Activated CD4-positive, alpha-beta T cell treated with anti-CD3 and anti-CD28 coated beads for 1 hour (primary cell): ENCODE measurements around the gene ERBB4.

Experiments
- DNase-seq: peaks from one replicate; pipeline ENCODE4 v3.0.0-alpha.2; 2020

ERBB4 gene

DNA sequence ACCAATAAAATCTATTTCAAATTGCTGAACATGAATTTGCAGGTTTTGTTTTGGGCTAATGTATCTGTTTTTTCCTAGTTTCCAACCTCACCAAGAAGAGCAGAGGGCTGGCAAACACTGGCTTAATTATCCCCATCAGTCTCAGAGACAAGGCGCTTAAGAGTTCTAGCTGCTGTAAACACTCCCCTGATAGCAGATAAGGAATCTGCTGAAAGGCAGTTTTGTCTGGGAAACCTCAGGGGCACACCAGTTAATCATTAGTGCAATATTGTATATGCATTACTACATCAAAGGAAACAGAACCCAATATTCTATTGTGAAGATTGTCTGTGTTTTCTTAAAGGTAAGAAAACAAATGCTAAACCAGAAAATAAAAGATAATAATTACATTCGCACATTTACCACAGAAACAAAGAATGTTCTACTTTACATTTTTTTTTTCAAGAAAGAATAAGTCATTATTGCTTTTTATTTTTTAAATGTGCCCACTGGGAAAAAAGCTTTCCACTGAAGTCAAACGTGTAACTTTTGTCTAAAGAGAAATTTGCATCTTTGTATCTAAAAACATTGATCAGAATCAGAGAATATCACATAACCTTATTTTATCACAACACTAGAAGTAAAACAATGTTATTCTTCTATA is 179.1 kb downstream of the ERBB4 start:
- no peak for DNase-seq

DNA sequence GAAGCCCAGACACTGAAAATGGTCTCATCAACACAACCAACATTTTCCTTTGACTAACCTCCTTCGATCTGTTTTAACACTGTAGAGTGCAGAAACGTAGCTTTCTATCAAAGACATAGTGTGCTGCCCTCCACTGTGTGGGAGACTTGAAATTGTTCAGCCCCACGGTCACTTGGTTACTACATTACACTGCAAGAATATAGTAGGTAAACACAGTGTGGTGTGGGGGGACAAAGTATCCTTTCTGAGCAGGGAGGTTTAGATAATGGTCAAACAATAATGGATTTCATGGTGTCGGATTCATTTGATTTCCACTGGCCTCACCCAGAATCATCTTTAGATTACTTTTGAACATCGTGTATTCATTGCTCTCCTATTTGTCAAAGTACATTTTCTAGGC is 181.0 kb downstream of the ERBB4 start:
- no peak for DNase-seq

GRCh38 chr2:212354382-212354781 is 184.2 kb downstream of the ERBB4 start:
- DNase-seq, result no peak

DNA sequence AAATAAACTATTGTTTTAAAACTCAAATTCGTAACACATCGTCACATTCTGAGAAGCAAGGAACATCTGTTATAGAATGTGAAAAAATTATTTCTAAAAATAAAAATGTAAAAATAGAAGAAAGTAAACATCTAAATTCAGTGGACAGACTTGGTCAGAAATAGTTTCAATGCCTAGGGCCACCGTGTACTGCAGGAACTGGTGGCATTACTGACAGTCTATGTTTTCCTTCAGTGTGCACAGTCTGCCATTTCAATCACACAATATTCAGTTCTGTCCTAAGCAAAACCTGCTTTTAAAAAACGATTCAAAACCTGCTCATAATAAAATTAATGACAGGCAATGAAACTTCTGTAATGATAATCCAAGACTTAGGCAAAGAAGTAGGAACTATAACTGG is 190.1 kb downstream of the ERBB4 start:
- DNase-seq, result no peak

- DNase-seq, result no peak
Observed at GRCh38 chr2:212346865-212347264, 191.7 kb downstream of the ERBB4 start.

DNA sequence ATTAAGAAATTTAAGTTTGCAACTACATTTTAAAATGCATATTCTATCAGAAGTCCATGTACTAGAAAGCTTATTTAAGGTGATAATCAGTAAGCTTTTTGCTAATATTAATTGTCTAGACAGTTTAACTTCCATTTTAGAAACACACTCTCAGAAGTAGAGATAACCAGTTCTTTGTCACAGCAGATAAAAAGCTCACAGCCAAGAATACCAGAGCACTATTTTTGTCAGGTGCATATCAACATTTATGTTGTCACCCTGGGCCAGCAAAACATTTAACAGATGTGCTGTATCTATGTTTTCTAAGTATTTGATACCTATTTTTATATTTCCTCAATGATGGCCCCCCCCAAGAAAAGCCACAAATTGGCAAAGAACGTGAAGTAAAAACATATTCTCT is 192.6 kb downstream of the ERBB4 start:
- no peak for DNase-seq

- no peak for DNase-seq
Observed at GRCh38 chr2:212344131-212344530, 194.5 kb downstream of the ERBB4 start.

DNA sequence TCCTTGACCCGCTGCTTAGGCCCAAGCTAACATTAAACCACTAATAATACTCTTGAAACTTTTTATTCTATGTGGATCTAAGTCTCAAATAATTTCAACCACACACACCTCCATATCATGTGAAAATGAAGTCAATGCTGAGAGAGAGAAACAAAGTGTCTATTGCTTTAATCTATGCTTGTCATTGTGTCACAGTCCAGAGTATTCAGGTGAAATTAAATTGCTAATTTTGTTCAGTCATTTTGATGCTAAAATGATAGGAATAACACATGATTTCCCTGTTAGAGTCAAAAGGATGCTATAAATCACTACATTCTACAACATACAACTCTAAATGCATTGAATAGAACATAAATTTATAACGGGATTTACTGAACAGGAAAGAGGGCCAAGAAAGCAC is 195.4 kb downstream of the ERBB4 start:
- DNase-seq, result no peak

DNA sequence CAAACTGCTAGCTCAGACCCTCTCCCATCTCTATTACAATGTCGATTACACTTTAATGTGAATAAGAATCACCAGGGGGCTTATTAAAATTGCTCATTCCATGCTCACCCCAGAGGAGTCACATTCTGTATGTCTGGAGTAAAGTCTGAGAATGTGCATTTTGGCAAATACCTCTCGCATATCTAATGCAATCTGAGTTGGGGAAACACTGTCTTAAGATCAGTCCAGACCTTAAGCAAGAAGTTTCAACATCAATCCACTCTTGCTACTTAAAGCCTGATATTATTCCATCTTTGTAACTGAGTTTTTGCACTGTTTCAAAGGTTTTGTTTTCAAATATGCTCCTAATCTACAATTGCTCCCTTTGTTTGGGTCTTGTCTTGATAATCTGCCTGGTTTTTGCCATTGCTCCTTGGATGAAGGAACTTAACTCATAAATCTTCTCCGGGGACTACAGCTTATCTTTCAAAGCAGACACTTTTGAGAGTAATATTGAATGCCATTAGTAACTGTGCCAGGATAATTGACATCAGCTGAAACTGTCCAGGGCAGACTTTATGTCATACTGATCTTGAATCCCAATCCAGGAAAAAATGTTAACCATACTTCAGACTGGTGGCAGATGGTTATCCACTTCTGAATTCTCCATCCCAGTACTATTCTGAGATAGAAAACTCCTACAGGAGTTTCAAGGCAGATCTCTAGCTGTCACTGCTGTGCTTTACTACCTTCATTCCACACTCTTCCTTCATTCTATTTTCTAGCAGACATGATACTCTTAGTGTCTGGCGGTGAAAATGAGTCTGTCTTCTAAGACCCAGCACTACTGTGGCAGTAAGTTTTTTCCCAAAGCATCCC is 200.9 kb downstream of the ERBB4 start:
- DNase-seq, result no peak

- DNase-seq, result no peak
Observed at GRCh38 chr2:212337036-212337435, 201.6 kb downstream of the ERBB4 start.

GRCh38 chr2:212330263-212330662 is 208.3 kb downstream of the ERBB4 start:
- no peak for DNase-seq

DNA sequence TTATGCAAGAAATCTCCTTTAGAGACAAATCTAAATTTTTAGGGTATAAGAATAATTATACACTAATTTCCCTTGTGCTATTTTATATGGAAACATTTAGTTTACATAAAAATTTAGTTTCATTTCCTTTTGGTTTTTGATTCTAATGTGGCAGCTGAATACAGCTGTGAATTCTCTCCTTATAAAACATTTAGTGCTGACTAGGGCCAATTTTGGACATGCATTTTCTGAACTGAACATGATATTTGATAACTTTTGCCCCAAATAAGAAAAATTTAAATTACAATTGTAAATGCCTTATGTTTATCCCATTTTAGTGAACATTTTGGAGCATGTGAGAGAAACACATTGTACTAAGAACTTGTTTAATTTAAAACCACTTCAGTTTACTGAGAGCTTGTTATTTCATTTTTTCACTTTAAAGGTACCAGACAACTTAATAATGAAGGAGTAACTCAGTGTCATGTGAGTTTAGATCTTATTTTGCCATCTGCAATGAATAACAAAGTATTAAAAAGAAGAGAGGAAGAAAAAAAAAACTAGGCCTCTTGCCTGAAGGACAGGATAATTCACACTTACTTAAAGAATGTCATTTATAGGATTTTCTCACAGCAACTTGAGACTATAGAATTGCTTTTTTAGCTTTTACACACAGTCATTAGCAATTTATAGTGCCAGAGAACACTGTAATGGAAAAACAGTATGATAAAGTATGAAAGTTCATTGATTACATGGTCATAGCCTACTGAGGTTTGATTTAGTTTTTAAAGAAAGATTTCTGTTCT is 209.7 kb downstream of the ERBB4 start:
- DNase-seq, result no peak

- DNase-seq, result no peak
Observed at GRCh38 chr2:212328136-212328535, 210.5 kb downstream of the ERBB4 start.

DNA sequence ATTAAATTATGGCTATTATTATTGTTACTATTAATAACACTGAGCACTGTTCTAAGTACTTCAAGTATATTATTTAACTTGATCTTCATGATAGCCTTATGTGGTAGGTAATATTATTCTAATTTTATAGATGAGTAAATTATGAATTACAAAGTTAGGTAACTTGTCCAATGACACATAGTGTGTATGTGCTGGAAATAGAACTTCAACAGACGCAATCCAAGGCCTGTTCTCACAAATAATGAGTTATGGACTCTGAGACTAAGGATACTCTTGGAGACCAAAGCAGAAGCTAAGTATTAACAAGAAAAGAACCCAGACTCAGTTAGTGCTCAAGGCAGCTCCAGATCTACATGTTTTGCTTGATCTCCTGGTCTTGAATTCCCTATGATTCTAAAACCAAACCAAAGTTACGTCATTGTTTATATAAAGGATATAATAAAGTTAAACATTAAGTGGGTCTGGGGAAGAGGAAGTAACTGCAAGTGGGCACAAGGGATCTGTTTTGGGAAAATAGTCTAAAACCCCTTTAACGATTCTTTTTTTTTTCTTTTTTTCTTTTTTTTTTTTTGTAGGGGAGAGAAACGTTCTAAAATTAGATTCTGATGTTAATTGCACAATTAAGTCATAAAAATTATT is 211.3 kb downstream of the ERBB4 start:
- DNase-seq, result no peak

GRCh38 chr2:212318636-212319035 is 220.0 kb downstream of the ERBB4 start:
- no peak for DNase-seq

- no peak for DNase-seq
Observed at GRCh38 chr2:212314680-212315079, 223.9 kb downstream of the ERBB4 start.

GRCh38 chr2:212311807-212312404 is 226.7 kb downstream of the ERBB4 start:
- no peak for DNase-seq

DNA sequence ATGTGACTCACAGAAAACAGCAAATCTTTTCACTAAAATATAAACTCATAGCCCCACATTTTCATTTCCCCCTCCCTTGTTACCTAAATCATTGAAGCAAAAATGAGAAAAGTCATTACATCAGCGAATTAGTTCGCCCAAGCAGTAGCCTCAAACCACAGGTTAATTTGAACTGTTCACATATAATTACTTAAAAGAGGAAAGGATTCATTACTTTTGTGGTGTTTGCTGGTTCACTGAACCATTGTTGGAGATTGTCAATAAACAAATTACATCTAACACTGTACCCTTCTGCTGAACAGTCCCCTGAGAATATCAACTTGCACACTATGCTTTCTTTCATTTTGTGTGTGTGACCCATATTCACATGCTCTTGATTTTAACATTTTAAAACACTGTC is 238.7 kb downstream of the ERBB4 start:
- no peak for DNase-seq

DNA sequence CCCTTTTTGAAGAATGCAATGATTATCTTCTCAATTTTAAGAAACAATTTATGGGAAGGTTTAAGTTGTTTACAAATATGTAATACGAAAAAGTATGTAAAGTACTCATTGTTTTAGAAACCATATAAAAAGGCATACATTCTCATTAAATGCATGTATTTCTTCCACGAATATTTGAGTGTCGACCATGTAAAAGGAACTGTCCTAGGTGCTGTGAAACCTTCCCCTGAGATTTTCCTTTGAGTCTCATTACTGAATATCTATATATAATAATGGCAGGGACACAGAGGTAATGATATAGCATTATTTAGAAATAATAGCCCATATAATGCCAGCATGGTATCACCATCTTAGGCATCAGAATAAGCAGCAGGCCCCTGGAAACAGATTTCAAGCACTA is 239.3 kb downstream of the ERBB4 start:
- DNase-seq, result no peak

- no peak for DNase-seq
Observed at GRCh38 chr2:212295571-212295970, 243.0 kb downstream of the ERBB4 start.

GRCh38 chr2:212294816-212295215 is 243.8 kb downstream of the ERBB4 start:
- DNase-seq, result no peak

DNA sequence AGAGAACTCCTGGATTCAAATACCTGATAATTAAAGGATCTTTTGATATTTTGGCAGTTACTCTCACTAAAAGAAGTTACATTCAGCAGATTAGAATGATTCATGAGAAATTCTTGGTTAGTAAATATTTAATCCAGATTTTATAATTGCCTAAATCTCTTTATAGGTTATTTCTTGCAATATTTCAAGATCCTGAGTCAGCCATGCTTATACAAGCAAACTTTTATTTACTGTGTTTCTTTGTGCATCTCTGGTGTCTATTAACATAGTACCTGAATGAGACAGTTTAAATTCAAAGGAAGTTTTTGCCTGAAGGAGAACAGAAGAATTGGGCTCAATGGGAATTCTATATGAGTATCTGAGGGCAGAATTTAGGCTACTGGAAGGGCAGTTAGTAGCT is 249.3 kb downstream of the ERBB4 start:
- no peak for DNase-seq

DNA sequence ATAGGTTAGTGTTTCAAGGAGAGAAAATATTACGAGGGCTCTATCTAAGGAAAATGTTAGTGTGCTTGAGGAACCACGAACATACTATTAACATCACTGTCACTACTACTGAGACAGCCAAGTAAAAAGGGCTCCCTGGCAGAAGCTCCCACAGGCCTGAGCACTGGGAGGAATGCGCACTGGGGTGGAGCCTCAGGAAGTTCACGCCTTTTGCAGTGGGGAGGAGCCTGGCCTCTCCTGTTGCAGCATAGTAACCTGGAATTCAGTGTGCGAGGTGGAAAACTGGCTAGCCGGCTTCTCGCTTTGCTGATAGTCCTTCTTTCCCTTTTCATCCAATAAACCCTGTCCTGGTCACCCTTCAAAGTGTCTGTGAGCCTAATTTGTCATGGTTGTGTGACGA is 250.3 kb downstream of the ERBB4 start:
- DNase-seq, result no peak
